ENCODE measurements around the gene DUSP12.

Gene DUSP12

GRCh38 chr1:161738627-161739287 lies 10.8 kb upstream of the DUSP12 start:
- peak; percentile 18 for DNase-seq
- peak; percentile 56 for TF ChIP-seq CTCF (IDR thresholded peaks at IDR 0.05)
- Mint-ChIP-seq H3K4me1 (peaks cover 13% of the 10 kb centered on the region), H3K27me3 (ENCODE audit: low read depth, poor library complexity) (peaks cover 49% of the 10 kb centered on the region), H3K4me3 (no peak overlapping the region), H3K27ac (no peak overlapping the region), H3K9me3 (no peaks in the 10 kb centered on the region), H3K36me3 (ENCODE audit: low read depth) (no peaks in the 10 kb centered on the region)

GRCh38 chr1:161739865-161740566 lies 9.6 kb upstream of the DUSP12 start:
- TF ChIP-seq CTCF (IDR thresholded peaks at IDR 0.05) = no peak
- peaks cover 17% of the 10 kb centered on the region for H3K4me1 Mint-ChIP-seq
- H3K27me3 Mint-ChIP-seq (ENCODE audit: low read depth, poor library complexity) = peaks cover 48% of the 10 kb centered on the region
- no peak for DNase-seq
- no peaks in the 10 kb centered on the region for H3K36me3 Mint-ChIP-seq (ENCODE audit: low read depth)
- no peak overlapping the region for H3K27ac Mint-ChIP-seq
- no peak overlapping the region for H3K4me3 Mint-ChIP-seq
- no peaks in the 10 kb centered on the region for H3K9me3 Mint-ChIP-seq

GRCh38 chr1:161740921-161741320 lies 8.7 kb upstream of the DUSP12 start:
- Mint-ChIP-seq H3K27me3 (ENCODE audit: low read depth, poor library complexity) (peaks cover 44% of the 10 kb centered on the region), H3K9me3 (no peaks in the 10 kb centered on the region), H3K36me3 (ENCODE audit: low read depth) (no peaks in the 10 kb centered on the region), H3K4me3 (no peak overlapping the region), H3K27ac (no peak overlapping the region), H3K4me1 (peaks cover 17% of the 10 kb centered on the region)
- TF ChIP-seq CTCF (IDR thresholded peaks at IDR 0.05) = no peak
- no peak for DNase-seq

- no peak for TF ChIP-seq CTCF (IDR thresholded peaks at IDR 0.05)
- DNase-seq = no peak
- H3K4me1 Mint-ChIP-seq = peaks cover 8% of the 10 kb centered on the region
- no peak overlapping the region for H3K4me3 Mint-ChIP-seq
- peaks cover 51% of the 10 kb centered on the region for H3K27me3 Mint-ChIP-seq (ENCODE audit: low read depth, poor library complexity)
- no peak overlapping the region for H3K27ac Mint-ChIP-seq
- H3K9me3 Mint-ChIP-seq = no peaks in the 10 kb centered on the region
- no peaks in the 10 kb centered on the region for H3K36me3 Mint-ChIP-seq (ENCODE audit: low read depth)
Measured at GRCh38 chr1:161743231-161743630, 6.4 kb upstream of the DUSP12 start.

- Mint-ChIP-seq H3K9me3 (no peaks in the 10 kb centered on the region), H3K4me1 (peaks cover 31% of the 10 kb centered on the region), H3K27ac (no peak overlapping the region), H3K36me3 (ENCODE audit: low read depth) (peaks cover 18% of the 10 kb centered on the region), H3K27me3 (ENCODE audit: low read depth, poor library complexity) (peaks cover 34% of the 10 kb centered on the region), H3K4me3 (no peak overlapping the region)
- no peak for TF ChIP-seq CTCF (IDR thresholded peaks at IDR 0.05)
- DNase-seq = no peak
Measured at GRCh38 chr1:161747801-161748200, 1.8 kb upstream of the DUSP12 start.
